Activated CD8-positive, alpha-beta memory T cell treated with anti-CD3 and anti-CD28 coated beads, Interleukin-2, amount 50 U/mL, for 24 hours (primary cell): Measurements from ENCODE around the gene NPM3.
"Not testable (repeated sequence)": the region's sequence is repeated elsewhere in the genome, so short reads cannot be mapped to it uniquely, and the experiment has no call there.

Experiments used
- DNase-seq: peaks from one replicate; pipeline ENCODE4 v3.0.0-alpha.2; 2020; ENCODE audit errors: extremely low read depth

NPM3 gene

DNA sequence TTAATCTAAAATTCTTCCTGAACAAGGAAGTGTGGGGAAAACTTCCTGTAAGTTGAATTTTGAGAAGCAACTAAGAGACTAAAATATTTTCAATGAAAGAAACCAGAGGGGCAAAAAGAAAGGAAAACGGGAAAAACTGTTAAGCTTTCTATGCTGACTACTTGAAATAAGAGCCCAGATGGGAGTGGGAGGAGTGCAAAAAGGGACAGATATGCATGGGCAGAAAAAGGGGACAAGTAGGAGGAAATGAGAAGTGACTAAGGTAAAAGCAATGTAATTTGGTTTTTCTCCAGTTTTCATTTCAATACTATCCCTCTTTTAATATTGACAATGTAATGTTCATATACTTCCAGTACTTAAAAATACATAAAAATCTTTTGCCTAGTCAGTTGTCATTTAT is 23.9 kb upstream of the NPM3 start:
- no peak for DNase-seq

- no peak for DNase-seq
These were observed 20.3 kb upstream of the NPM3 start for GRCh38 chr10:101803511-101803910.

DNA sequence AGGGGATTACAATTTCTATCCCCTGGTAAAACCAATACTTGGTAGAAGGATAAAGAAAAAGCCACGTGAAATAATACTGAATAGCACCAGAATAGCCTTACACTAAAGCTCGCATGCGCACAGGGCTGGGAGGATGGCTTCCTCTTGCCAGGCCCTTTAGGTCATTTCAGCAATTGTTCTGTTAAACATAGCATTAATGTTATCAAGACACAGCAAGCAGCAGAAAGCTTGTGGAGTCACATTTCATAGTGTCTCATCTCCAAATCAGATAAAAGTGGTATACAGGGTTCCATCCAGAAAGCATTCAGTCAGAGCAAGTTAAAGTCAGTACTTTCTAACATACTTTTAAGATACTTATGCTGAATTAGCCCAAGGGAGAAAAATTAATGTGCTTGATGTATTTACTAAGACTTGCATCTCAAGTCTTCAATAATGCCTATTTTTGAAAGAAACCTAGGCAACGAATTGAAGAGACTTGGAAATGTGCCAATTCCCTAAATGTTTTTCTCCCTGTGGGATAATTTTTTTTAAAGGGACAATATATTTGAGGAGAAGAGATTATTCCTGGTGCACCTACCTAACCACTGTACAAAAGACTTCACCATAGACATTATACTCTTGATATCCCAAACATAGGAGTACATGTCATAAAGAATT is 14.3 kb upstream of the NPM3 start:
- DNase-seq = no peak

GRCh38 chr10:101793526-101793925 is 10.3 kb upstream of the NPM3 start:
- DNase-seq = no peak

DNA sequence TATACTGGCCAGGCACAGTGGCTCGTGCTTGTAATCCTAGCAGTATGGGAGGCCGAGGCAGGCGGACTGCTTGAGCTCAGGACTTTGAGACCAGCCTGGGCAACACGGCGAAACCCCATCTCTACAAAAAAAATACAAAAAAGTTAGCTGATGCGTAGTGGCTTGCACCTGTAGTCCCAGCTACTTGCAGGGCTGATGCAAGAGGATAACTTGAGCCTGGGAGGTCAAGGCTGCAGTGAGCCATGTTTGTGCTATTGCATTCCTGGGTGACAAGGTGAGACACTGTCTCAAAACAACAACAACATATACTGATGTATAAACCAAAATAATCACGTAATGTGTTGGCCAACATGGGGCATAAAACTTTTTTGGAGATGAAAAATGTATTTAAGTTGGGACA is 6.4 kb upstream of the NPM3 start:
- no peak for DNase-seq

GRCh38 chr10:101789231-101789630 is 6.0 kb upstream of the NPM3 start:
- not testable (repeated sequence) for DNase-seq

DNA sequence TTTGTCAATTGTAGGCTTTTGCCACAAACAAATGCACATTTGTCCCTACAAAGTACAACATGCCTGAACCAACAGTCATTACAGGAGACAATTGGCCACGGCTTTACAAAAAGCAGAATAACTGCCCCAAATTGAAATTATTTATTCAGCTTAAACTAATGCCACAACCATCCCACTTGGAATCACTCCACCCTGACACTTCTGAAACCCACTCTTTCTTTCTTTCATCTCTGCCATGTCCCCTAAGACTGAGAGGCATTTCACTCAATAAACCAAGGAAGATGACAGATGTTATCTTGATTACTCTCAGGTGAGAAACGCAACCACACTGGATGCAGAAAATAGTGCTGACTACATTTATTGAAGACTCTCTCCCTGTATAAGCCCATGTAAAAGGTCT is 2.6 kb upstream of the NPM3 start:
- no peak for DNase-seq

DNA sequence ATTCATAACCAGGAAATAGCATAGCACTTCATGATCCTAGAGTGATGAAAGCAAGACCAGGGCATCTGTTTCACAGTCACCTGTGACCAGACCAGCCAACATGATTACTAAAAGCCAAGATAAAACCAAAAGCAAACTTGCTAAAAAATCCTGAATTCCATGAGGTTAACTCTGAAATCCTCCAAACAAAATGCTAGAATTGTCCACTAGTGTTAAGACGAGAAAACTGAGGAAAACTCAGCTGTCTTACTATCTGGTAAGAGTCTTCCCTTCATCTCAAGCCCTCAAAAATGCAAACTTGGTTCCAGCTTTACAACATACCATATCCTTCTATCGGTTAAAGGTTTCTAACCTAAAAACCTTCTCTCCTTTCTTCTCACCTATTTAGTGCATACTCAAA is 1.3 kb upstream of the NPM3 start:
- DNase-seq = no peak

DNA sequence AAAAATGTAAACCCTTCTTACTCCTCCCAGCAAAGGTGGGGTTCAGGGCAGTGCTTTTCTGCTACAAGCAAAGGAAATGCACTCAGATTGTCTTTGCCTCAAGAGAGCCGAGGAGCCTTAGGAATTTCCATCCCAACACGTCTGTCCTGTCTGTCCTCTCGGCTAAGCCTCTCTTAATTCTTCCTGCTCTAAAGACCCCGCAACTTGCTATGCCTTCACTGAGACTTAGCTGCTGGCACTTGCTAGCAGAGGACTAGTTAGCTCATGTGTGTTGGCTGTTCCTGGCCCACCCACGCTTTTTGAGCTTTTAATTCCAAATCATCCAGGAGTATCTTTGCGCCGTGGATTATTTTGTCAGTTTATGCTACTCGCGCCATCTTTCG is 481 bp upstream of the NPM3 start:
- no peak for DNase-seq

DNA sequence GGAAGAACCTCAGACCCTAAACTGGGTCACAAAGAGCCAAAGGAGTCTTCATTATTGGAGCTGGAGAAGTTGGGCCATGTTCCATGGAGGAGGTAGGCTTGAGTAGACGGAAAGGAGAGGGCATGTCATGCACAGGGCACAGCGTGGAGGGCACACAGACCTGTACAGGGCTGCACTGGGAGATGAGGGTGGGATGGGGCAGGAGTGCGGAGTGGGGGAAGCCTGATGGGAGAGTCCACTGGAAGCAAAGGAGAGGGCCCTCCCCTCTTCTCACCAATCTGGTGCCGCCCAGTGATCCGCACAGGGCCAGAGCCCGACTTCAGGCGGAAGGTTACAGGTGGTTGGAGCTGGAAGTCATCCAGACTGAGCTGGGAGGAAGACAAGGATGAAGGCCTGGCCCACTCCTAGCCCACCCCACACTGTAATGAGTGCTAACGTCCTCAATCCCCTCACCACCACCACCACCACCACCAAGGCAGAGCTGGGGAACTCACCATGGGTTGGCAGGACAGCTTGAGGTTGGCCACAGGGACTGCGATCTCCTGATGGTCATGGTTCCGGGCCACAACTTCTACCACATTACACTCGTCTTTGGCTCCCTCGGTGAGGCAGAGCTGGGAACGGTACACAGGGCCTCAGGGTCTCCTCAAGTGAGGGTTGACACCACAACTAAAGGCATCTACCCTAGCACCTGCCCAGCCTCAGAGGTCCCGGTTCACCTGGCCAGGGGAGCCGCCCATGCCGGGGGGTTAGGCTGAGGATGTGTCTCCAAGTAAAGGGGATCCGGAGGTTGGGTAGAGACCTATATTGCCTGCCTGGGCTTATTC is 1.0 kb downstream of the NPM3 start:
- no peak for DNase-seq

DNA sequence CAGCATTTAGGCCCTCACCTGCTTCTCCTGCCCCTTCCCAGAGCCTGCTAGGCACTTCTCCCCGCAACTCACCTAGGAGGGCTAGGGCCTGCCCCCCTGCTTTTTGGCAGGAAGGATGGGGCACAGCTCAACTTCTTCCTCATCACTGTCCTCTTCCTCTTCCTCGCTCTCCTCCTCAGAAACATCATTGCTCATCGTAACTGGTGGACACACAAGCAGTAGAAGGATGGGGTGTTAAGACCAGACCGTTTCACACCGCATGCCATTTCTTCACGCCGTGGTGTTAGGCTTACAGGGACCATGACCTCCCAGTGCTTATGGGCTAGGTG is 1.6 kb downstream of the NPM3 start:
- DNase-seq = no peak

- peak; percentile 26 for DNase-seq
These were observed 2.2 kb downstream of the NPM3 start for GRCh38 chr10:101780818-101781654.

GRCh38 chr10:101780187-101780817 is 2.9 kb downstream of the NPM3 start:
- no peak for DNase-seq

- peak; percentile 47 for DNase-seq
These were observed 3.6 kb downstream of the NPM3 start for GRCh38 chr10:101779544-101780186.

GRCh38 chr10:101778781-101779543 is 4.3 kb downstream of the NPM3 start:
- DNase-seq = no peak

DNA sequence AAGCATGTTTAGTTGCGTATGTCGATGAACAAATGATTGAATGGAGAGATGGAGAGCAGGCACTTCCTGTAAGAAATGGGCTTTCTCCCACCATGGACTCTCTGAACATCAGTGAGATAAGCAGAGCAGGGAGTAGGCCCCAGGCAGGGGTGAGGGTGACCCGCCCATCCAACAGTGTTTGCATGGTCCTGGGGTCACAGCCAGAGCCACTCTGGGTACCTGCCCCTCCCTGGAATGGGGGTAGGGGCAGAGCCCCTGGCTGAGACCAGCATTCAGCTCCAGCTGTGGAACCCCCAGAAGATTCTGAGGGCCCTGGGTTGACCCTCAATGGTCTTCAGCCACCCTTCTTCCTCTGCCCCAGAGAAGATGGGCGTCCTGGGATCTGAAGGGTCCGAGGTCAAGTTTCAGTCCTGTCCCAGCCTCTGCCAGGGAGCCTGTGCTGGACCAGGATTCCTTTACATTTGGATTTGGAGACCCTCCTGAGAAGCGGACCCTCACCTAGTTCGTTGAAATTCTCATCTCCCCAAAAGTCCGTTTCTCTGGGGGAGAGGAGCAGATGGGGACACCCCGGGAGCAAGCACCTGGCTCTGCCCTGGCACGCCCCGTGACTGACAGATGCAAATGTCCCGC is 5.0 kb downstream of the NPM3 start:
- DNase-seq = no peak

DNA sequence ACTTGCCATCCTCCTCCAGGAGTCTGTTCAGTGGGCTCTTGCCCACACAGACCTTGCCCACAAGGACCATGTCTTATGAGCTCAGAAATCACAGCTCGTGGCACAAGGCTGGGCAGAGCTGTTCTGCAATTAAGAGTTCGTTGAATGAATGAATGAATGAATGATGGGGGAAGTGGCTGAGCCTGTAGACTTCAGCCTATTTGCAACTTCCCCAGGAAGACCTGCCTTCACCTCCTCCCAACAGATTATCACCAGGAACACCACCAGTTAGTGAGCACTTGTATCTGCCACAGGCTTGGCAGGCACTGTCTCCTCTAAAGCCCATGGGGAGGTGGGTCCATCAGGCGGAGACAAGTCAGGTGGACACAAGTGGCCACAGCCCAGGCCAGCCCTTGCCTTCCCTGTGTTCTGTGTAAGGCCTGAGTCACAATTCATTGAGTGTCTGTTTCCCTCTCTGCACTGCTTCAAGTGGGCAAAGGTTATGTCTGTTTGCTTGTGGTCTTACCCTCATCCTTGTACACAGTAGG is 5.6 kb downstream of the NPM3 start:
- no peak for DNase-seq

GRCh38 chr10:101776161-101776817 is 7.0 kb downstream of the NPM3 start:
- no peak for DNase-seq

DNA sequence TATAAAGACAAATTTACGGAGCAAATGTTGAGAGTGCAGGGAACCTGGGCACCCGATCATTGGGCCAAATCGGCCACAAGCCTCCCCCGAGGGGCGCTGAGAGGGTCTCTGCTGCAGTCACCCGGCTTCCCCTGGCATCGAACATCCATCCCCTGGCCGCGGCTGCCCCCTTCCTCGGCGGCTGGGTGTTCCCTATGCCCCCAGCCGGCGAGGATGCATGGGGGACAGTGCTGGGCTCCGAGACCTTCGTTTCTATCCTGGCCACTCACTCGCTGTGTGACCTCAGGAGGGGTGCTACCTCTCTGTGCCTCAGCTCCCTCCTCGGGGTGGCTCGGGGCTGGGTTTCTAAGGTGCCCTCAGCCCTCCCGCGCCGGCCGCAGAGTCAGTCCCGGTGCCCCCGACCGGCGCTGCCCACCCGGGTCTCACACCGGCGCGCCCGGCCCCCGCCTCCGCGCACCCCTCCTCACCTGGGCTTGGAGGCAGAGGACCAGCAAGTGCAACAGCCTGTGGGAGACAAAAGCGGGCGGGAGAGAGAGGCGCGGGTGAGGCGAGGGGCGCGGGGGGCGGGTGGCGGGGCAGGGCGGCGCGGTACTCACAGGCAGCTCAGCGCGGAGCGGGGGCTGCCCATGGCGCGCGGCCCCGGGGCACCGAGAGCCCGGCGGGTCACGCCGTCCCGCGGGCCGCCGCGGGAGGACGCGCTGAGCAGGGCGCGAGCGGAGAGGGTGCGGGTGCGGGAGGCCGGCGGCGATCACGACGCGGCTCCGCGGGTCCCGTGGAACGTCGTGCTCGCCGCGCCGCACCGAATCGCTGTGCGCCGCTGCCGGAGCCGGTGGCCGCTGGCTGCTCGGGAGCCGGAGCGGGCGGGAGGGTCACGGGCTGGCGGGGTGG is 7.7 kb downstream of the NPM3 start, which contains the start of gene FGF8:
FGF8 (minus strand) TSS at position 842 of the 888 bp plus-strand sequence; CDS start at position 628, 214 bp downstream.
- no peak for DNase-seq
